A673 (cell line): ENCODE measurements around the gene QRFPR. TPM values are rescaled to one million over a fixed set of nuclear protein-coding genes. Genes with fewer than 3 reads are reported as not detected.

Experiments
- BruUV-seq: library from RNA; stranded (reverse); fragments of 400-500 nt; replicated peaks from 2 replicates; lab custom pipeline; 2021; lab: Mats Ljungman, UMichigan
- CTCF ChIA-PET: fragments of 300-600 bp; sonication (Branson Sonifier 250); formaldehyde crosslinking; loops from one replicate; lab custom pipeline; 2022; ENCODE audit warnings: antibody characterized with exemption; lab: Charles Lee
- POLR2A ChIA-PET: fragments of 300-600 bp; sonication (Branson Sonifier 250); formaldehyde crosslinking; loops from one replicate; lab custom pipeline; 2022; ENCODE audit warnings: antibody characterized with exemption; ENCODE audit not compliant: low non-redundant PET; lab: Charles Lee
- DNase-seq: peaks from one replicate; pipeline ENCODE4 v3.0.0-alpha.2; 2015; ENCODE audit warnings: low spot score
- H3K27ac ChIP-seq: fragments of 200-600 bp; sonication (generic); 2 replicates; pipeline ENCODE4 v1.5.1; 2016; ENCODE audit warnings: mixed run types, low read depth, mild to moderate bottlenecking, mixed read lengths, antibody characterized with exemption, low read length; ENCODE audit not compliant: poor library complexity, severe bottlenecking
- H3K27me3 ChIP-seq: fragments of 200-600 bp; sonication (generic); replicated peaks from 2 replicates; pipeline ENCODE4 v1.6.1; 2017; ENCODE audit warnings: mixed run types, low read depth, mild to moderate bottlenecking, mixed read lengths, antibody characterized with exemption, low read length; ENCODE audit not compliant: insufficient read depth, poor library complexity
- H3K36me3 ChIP-seq: fragments of 200-600 bp; sonication (generic); 2 replicates; pipeline ENCODE4 v1.6.1; 2016; ENCODE audit warnings: mixed run types, mild to moderate bottlenecking, mixed read lengths, antibody characterized with exemption, low read length; ENCODE audit not compliant: insufficient read depth, poor library complexity, severe bottlenecking
- H3K4me1 ChIP-seq: fragments of 200-600 bp; sonication (generic); 2 replicates; pipeline ENCODE4 v1.6.1; 2017; ENCODE audit warnings: mixed run types, mild to moderate bottlenecking, mixed read lengths, antibody characterized with exemption, low read length; ENCODE audit not compliant: insufficient read depth, poor library complexity, severe bottlenecking
- H3K4me3 ChIP-seq: fragments of 200-600 bp; sonication (generic); 2 replicates; pipeline ENCODE4 v1.5.1; 2016; ENCODE audit warnings: low read depth, mixed run types, mild to moderate bottlenecking, mixed read lengths, low read length; ENCODE audit not compliant: poor library complexity, severe bottlenecking
- H3K9me3 ChIP-seq: fragments of 200-600 bp; sonication (generic); 2 replicates; pipeline ENCODE4 v1.6.1; 2016; ENCODE audit warnings: mixed run types, low read depth, mild to moderate bottlenecking, mixed read lengths, antibody characterized with exemption, low read length; ENCODE audit not compliant: poor library complexity, severe bottlenecking
- CTCF ChIP-seq: fragments of 300-800, 200-600 bp; sonication (generic); conservative IDR thresholded peaks from 2 replicates; pipeline ENCODE4 v1.5.1; 2017; ENCODE audit warnings: low read depth, mild to moderate bottlenecking, antibody characterized with exemption, low read length, moderate library complexity, mixed read lengths
- EZH2 ChIP-seq: fragments of 200-600 bp; sonication (generic); IDR thresholded peaks from 2 replicates; pipeline ENCODE4 v1.6.1; 2017; ENCODE audit warnings: borderline replicate concordance, low read depth, mild to moderate bottlenecking, mixed read lengths, antibody characterized with exemption, low read length; ENCODE audit not compliant: poor library complexity, severe bottlenecking
- intact Hi-C: fragments of 100-400 bp; cut with micrococcal nuclease; formaldehyde crosslinking; loops from one replicate; pipeline ENCODE4 v1.10.0; 2022; ENCODE audit not compliant: unreplicated experiment
- total RNA-seq: library from RNA; stranded (reverse); gene quantifications from 2 replicates; pipeline ENCODE4 v1.2.3, GENCODE V29; 2021

Gene QRFPR
- total RNA-seq, 1 experiment from 2014 or later: 32.2 TPM

GRCh38 chr4:121308828-121309227 is 72.0 kb downstream of the QRFPR start:
- no peak for TF ChIP-seq CTCF
- no peak for TF ChIP-seq EZH2
- Histone ChIP-seq H3K4me1 (no peaks in the 10 kb centered on the region), H3K27me3 (no peaks in the 10 kb centered on the region), H3K27ac (no peak overlapping the region), H3K4me3 (no peak overlapping the region), H3K9me3 (no peaks in the 10 kb centered on the region), H3K36me3 (no peaks in the 10 kb centered on the region)
- no TSS peak for BruUV-seq
- no peak for DNase-seq
- ChIA-PET POLR2A (no interaction called here), CTCF (no interaction called here)
- intact Hi-C loops: loop anchor here (10.0 kb wide), 1 partner anchor 194 kb away; no protein-coding TSS in a partner anchor

- TF ChIP-seq EZH2 (no peak), CTCF (no peak)
- Histone ChIP-seq H3K4me3 (no peak overlapping the region), H3K9me3 (no peaks in the 10 kb centered on the region), H3K27ac (no peak overlapping the region), H3K27me3 (no peaks in the 10 kb centered on the region), H3K4me1 (no peaks in the 10 kb centered on the region), H3K36me3 (no peaks in the 10 kb centered on the region)
- BruUV-seq: no TSS peak
- intact Hi-C loops: loop anchor here (10.0 kb wide), 1 partner anchor 193 kb away; no protein-coding TSS in a partner anchor
- no peak for DNase-seq
- ChIA-PET CTCF (interaction anchor here (0.6 kb wide), 1 partner anchor 182 kb away, joined by 3 read pairs; no protein-coding TSS in a partner anchor), POLR2A (no interaction called here)
Measured at GRCh38 chr4:121308328-121308663, 72.5 kb downstream of the QRFPR start.

- H3K27me3 ChIP-seq: no peaks in the 10 kb centered on the region
- H3K4me3 ChIP-seq: no peak overlapping the region
- intact Hi-C loops: loop anchor here (2.0 to 10.0 kb wide), 2 partner anchors 115 to 193 kb away; no protein-coding TSS in a partner anchor
- BruUV-seq: no TSS peak
- no peaks in the 10 kb centered on the region for H3K36me3 ChIP-seq
- TF ChIP-seq EZH2 (no peak), CTCF (peak; percentile 88)
- CTCF ChIA-PET: interaction anchor here (0.6 to 1.1 kb wide), 2 partner anchors 115 to 181 kb away, joined by 3 to 5 read pairs; no protein-coding TSS in a partner anchor
- no peaks in the 10 kb centered on the region for H3K4me1 ChIP-seq
- no peak overlapping the region for H3K27ac ChIP-seq
- DNase-seq: peak; percentile 73
- POLR2A ChIA-PET: no interaction called here
- no peaks in the 10 kb centered on the region for H3K9me3 ChIP-seq
Measured at GRCh38 chr4:121307445-121308327, 73.1 kb downstream of the QRFPR start.
